ENCODE data around the gene IGSF8.

- TF ChIP-seq CTCF (conservative IDR thresholded peaks at IDR 0.05; ENCODE audit: low read depth, low read length): no peak
- TF ChIP-seq EZH2 (IDR thresholded peaks at IDR 0.05; ENCODE audit: borderline replicate concordance, low read depth, low read length, poor library complexity, severe bottlenecking): no peak
Observed at GRCh38 chr1:160077486-160077885, 20.9 kb downstream of the IGSF8 start.

Measured in A673 (cell line).